Pons (tissue), 1 donor: ENCODE data around the gene COL17A1.

Source experiments
- DNase-seq: peaks from one replicate; pipeline ENCODE4 v3.0.0-alpha.2; 2016; ENCODE audit warnings: low spot score

Gene COL17A1

GRCh38 chr10:103986360-103986759 lies 99.3 kb downstream of the COL17A1 start:
- DNase-seq = peak; percentile 8

DNA sequence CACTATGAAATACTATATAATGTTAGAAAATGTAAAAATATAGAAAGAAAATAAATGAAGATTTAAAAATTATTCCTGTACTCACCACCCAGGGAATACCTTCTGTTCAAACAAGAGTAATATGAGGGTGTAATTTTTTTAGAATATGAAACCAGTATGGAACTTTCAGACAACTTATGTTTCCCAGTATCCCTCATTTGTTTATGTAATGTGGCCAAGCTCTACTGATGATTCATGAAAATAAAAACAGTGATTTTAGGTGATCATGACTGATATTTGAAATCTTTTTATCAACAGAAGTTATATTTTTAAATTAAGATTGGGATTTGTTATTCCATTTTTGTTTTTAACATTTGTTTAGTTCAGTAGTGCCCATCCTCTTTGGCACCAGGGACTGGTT lies 100.0 kb downstream of the COL17A1 start:
- DNase-seq = no peak

DNA sequence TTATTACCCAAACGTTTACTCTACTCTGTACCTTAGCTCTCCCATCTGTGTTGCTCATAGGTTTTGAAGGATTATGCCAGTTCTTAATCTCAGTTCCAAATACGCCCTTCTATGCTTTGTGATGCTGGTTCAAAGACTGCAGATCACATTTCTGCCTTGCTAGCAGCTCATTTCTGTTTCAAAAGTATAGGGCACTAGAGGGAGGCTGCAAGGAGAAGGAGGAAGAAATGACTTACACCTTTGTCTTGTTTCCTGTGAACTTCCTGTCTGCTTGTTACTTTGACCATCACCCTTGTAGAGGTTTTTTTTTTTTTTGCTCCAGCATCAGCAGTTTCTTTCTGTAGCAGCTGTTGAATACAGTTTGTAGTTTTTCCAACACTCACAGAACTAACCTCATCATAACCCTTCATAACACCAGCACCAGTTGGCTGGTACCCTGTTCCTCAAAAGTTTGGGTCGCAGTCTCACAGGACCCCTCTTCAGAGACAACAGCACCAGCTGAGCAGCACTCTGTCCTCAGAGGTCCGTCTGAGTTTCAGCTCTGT lies 102.2 kb downstream of the COL17A1 start:
- peak; percentile 9 for DNase-seq

DNA sequence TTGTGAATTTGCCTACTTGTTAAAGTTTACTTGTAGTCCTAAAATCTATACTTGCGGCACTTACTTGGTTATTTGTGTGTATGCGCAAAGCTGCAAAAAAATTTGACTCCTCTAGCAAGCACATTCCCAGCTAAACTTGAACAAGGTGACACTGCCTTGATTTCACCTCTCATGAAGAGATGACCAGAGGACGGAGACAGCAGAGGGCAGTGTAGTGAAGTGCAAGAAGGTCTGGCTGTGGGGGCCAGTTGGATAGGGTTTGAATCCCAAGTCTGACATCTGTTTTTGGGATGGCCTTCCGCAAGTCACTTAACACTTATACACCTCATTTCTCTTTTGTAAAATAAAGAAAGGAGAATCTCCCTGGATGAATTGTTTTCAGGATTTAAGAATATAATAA lies 103.0 kb downstream of the COL17A1 start:
- peak; percentile 36 for DNase-seq
